ENCODE results near the gene HOXC11.

HOXC11 gene

DNA sequence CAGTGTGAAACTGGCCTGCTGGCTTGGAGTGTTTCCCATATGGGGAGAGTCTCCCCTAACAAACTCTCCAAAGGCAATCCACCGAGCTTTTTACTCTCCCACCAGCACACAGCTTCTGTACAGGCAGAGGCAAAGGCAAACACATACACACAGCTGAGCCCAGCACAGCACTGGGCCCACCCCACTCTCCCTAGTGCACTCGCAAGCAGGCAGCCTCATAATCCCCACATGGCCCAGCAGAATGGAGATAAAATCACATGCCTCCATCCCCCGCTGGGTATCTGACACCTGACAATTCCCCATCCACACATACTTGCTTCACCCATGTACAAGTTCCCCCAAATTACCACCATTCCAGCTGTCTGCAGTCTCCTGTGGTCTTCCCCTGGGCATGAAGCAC is 14.8 kb upstream of the HOXC11 start:
- no peak for DNase-seq (ENCODE audit: low spot score)

DNA sequence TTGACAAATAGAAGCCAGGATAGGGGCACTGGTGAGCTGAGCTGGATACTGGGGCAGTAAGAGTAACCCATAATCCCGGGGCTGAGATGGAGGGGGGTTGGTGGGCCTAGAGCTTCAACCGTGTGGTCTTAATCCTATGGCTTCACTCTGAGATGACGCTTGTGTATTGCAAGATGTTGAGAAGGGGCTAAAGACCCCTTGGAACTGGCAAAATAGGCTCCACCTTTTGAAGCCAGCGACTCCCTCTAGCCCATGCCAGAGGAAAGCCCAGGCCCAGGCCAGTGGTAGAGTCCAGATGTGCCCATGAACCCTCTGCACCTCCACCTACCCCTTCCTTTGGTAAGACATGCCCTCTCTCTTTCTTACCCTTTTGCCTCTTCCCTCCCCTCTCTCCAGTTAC is 13.6 kb upstream of the HOXC11 start:
- no peak for DNase-seq (ENCODE audit: low spot score)

DNA sequence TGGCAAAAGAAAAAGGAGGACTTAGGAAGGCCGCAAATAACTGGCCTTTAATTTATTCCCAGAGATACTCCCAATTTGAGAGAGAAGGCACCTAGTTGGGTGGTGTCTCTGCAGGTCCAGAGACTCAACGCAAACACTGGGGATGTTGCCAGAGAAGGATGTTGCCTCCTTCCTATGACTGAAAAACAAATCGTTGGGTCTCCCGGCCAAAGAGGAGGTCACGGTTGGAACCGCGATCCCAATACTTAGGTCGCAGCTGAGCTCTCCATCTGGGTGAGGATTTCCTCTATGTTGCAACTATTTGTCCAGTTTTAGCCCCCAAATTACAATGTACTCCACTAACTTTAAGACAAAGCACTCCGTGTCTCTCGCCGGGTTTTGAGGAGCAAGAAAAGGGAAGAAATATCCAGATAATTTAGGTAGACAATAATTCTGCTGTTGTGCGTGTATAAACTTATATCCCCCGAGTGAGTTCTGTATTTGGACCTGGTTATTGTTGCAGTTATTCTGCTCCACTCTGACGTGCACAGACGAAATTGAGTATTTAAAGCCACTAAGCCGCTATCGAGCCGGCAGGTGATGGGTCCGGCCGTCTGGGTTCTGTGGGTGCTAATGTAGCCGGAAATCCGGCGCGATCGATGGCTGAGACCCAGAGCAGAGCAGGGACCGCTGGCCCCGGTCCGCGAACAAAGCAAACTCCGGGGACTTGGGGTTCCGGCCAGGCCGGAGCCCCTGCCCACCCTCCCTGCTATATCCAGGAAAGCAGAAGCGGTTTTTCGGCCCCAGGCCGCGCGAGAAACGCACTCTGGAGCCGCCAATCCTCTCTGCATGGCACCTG is 12.5 kb upstream of the HOXC11 start:
- DNase-seq (ENCODE audit: low spot score): no peak

DNA sequence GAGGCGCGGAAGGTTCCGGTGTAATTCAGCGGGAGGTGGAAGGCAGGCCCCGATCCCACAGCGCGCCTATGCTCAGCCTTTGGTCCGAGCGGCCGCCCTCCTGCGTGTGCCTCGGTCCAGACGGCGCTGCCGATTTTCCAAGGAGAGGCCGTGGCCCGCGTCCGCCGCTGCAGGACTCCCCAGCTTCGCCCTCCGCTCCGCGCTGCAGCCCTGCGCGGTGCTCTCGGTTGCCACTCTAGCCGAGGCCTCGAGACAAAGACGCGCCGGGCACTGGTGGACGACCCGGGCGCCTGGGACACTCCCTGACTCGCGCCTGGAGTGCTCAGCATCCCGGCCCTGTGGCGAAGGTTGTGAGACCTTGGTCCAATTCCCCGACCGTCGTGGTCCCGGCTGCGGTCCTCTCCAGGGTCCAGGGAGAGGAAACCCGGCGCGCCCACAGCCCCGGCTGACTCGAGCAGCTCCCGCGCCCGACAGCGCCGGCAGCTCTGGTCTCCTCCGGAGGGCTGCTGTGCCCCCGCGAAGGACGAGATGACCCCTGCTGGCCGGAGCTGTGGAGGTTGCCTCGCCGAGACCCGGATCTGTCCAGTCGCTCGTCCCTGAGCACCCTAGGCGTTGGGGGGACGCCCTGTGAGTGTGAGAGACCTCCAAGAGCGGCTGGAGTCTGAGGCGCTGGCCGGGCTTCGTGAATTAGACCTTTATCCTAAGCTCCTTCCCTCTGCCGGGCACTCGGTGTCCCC is 11.7 kb upstream of the HOXC11 start:
- DNase-seq (ENCODE audit: low spot score): peak; percentile 93

DNA sequence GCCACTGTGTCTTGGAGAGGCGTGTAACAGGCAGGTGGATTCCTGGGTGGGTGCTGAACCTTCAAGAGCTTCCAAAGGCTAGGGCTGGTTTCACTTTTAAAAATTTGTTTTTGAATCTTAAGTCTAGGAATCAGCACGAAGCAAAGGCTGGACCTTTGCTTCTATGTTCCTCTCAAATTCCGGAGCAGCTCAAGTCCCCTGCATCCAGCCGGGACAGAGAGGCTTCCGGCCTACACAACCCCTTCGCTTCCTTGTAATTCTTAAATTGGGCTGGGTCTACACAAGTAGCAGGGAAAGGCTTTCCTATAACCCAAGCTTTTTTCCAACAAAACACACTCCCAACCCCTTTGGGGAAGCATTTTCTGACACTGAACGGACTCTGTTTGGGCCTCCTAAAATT is 9.9 kb upstream of the HOXC11 start:
- no peak for DNase-seq (ENCODE audit: low spot score)

DNA sequence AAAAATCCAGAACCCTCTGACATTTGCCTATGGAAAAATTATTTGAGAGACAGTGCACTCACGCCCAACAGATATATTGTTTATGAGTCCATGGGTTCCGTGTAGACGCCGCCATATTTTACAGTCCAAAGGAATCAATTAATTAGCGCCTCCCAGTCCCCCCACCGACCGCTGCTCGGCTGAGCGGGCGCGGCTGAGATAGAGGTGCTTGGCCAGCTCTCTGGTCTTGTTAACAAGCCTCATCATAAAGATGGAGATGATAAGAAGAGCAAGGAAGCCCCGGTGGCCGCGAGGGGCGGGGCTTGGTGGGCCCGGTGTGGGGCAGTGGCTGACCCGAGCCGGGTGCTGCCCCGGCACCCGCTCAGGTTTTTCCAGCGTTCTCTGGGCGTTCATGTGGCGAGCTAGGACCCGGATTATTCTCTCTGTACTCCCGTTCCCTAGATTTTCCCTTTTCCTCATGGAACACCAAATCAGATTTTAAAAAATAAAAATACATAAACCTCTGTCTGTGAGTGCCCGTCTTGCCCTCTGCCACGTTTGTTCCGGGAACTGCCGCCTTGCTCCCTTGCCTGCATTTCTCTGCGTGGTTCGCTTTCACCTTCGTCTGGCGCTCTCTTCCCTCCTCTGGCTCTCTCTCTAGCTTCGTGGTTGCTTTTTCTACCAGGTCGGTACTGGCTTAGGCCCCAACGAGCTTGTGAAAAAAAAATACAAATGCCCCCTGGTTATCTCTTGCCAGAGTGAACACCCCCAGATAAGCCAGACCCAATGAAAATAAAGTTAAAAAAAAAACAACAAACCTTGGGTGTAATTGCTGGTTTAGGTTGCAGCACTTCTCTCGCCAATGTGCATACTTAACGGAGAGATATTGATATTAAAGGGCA is 9.3 kb upstream of the HOXC11 start:
- DNase-seq (ENCODE audit: low spot score): no peak

DNA sequence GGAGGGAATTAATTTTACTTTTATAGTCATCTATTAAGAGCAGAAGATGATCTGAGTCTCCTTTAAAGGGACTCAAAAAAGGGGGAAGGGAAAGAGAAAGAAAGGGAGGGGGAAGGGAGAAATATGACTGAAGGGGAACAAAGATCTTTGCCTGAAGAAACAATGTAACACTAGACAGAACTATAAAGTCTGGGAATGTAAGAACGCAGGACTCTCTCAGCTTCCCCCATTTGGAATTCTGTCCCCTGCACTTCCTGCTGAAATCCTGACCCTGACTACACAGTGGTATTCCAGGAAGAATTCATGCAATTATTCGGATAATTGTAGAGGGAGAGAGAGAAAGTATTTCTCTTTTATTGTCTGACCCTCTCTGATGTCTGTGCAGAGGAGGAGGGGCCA is 8.6 kb upstream of the HOXC11 start:
- no peak for DNase-seq (ENCODE audit: low spot score)

DNA sequence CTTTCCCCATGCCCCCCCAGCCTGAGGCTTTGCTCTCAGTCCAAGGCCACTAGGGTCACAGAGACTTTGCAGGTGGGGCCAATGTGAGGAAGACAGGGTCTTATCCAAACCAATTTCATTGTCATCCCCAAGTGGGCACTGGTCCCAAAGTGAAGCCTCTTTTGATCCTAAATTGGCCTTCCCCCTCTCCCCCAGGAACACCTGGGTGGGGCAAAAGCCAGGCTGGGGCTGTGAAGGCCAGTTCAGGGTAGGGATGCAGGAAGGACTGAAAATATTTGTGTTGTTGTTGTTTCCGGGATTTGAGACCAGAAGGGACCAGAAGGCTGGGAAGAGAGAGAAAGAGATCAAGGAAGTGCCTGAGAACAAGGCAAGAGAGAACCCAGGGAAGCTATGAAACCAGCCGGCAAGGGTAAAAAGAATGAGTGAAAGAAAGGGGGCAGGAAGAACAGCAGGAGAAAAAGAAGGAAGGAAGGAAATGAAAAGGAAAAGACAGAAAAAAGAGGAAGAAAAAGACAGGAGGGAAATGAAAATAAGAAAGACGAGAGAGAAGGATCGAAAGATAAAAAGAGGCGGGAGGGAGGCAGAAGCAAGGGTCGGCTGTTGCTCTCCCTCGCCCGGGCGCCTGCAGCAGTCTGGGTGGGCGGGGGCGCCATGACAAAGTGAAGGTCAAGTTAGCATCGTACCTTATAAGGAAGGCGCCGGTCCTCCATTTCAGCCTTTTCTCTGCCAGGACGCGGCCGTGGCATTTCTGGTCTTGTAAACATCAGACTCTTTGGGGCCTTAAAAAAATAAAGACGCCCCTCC is 7.4 kb upstream of the HOXC11 start:
- no peak for DNase-seq (ENCODE audit: low spot score)

DNA sequence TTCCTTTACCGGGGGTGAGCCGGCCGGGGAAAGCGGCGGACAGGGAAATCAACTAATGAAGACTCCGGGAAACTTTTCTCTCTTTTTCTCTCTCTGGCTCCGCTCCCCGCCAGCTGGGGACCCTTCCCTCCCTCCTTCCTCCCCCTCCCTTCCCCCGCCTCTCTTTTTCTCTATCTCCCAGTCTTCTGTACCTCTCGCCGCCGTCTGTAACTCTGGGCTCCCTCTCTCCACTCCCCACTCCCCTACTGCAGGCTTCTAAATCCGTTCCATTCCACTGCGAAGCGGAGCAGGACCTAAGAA is 6.9 kb upstream of the HOXC11 start:
- no peak for DNase-seq (ENCODE audit: low spot score)

DNA sequence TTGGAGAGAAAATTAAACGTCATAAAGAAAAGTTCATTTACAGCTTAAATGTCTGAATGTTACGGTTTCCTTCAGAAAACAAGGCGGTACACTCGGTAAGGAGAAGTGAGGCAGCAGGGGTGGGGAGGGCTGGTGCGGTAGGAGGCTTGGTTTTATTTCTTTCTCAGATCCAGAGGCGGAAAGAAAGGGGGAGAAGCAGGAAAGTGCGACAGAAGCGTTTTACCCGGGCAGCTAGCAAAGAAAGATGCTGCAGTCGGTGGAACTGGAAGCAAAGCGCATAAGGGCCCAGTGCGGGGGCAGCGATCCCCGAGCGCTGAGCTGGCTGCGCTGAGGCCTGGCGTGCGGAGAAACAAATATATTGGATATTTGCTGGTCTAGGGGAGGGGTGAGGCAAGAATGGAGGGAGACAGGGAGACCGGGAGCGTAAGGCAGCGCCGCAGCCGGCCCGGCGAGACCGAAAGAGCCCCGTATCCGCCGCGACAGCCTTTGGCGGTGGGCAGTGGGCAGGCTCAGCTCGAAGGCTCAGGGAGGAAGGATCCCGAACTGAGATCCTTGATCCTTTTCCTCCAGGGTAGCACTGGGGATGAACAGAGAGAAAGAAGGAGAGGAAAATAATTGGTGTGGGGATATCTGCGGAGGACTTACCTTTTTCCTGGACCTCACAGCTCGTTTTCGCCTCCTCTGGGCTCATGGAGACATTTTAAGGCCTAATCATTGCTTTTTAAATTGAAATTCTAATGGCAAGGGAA is 6.4 kb upstream of the HOXC11 start:
- no peak for DNase-seq (ENCODE audit: low spot score)

DNA sequence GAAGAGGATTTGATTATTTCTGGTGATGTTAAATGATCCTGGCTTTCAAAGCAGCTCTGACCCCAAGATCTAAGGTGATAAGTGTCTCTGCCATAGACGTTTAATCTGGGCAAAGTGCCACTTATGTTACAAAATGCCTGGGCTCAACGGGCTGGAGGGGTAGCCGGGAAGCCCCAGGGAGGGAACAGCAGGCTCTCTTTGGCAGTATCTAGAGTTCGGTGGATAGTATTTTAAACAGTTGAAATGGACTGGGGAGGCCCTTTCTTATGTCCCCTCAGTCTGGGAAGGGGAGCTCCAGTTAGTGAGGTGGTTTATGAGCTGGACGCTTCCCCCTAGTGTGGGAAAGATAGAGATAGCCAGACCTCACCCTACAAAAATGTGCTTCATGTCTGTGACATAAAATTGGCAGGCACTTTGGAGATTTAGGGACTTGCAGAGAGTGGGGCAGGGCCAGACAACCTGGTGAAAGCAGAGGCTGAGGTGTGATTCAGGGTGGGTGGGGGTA is 5.5 kb upstream of the HOXC11 start:
- DNase-seq (ENCODE audit: low spot score): no peak

DNA sequence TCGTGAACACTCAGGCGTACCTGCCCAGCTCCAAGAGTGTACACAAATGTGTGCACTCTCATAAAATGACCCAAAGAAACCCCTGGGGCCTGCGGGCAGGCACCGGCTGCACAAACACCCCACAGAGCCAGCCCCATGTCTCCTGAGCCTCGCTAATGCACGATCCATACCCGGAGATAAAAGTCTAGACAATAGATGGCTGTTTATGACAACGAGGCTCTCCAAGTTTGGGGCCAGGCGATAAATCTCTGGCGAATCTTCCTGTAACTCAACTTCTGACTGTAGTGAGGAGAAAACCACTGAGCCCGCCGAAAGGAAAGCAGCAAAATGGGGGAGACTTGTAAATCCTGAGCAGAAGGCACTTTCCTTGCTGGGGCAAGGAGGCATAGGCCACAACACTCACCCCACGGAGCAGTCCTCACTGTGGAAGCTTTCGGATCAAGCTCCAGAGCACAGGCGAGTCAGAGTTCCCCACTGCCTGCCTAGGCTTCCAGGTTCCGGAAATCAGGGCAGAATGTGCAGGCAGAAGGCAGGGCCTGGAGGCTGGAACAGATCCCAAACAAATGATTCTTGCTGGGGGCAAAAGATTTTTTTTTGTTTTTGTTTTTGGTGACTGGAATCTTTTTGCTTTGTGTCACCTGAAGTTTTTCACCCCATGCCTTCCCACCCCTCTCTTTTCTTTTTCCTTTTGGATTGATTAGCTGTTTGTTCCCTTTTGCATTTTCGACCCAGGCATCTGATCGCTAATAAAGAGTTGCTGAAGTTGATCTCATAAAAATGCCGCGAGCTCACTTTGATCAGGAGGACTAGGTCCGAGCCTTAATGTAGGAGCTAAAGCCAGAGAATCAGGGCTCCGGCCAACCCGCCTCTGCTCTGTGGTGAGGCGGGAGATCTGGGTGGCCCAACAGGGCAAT is 4.5 kb upstream of the HOXC11 start:
- no peak for DNase-seq (ENCODE audit: low spot score)

DNA sequence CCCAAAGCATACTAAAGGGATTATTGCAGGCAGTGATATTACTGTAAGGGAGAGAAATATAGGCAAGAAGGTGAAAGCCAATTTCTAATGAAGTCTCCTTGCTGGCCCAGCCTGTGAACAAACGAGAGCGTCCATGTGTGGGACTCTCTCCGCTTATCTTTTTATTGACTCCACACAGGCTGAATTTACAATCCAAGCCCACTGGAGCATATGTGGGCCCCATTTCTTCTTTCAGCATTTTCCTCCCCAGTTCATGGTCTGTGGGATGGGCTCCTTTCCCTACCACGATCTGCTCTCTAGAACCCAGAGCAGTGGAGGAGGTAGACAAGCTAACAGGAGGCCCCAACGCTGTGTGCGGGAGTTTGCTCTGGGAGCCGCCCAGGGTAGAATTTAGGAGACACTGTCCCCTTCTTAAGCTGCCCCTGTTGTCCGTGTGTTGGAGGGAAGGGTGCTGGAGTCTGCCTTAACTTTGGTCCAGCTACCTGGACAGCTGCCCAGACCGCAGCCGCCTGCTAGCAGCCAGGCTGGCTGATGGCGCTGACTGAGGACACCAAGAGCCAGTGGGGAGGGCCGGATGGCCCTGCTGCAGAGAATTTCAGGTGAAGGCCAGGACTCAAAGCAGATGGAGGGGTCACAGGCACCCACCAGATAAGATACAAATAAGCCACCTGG is 3.2 kb upstream of the HOXC11 start:
- no peak for DNase-seq (ENCODE audit: low spot score)

DNA sequence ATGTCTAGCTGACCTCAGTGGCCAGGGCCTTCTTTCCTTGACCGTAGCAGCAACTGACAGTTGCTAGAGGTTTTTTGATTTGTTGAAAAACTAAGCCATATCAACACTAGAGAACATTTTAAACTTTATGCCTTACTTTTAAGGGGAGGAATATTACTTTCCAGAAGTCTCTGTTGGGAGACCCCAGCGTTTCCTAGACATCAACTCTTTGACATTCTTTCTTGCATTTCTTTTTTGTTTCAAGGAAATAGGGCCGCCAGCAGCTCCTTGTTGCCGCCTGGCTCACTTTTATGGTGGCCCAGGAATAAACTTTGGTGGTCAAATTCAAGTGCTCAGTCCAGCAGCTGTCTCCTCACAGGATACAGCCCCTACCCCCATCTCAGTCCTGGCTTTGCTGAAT is 2.5 kb upstream of the HOXC11 start:
- DNase-seq (ENCODE audit: low spot score): no peak

DNA sequence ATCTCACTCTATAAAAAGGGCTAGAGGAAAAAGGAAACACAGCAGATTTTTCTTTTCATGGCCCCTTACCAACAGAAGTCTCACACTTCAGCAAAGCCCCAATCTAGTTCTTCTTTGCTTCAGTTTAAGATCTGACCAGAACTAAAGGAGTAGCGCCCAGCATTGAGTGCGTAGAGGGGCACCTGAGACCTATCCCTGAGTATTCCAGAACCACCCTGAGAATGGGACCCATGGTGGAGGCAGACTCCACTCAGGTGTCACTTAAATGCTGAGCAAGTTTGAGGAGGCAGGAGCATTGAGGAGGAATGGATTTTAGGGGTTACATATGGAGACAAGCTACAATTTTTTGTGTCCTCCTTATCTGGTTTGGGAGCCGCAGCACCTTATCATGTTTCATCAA is 1.8 kb upstream of the HOXC11 start:
- DNase-seq (ENCODE audit: low spot score): no peak

DNA sequence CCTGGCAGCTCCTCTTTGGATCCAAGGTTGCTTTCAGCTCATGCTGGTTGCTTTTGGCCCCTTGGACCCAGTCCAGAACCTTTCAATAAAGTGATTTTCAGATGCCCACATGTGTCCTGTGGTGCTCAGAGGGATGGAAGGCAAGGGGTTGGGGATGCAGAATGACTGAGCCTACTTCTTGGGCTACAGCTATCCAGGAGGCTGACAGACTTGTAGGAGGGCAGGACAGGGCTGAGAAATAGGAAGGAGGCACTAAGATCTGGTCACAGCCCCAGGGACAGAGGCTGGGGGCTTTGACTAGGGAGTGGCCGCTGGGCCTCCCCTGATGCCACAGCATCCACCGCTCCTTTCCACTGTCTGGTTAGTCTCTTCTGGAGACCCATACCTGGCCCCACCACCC is 1.2 kb upstream of the HOXC11 start:
- DNase-seq (ENCODE audit: low spot score): no peak

DNA sequence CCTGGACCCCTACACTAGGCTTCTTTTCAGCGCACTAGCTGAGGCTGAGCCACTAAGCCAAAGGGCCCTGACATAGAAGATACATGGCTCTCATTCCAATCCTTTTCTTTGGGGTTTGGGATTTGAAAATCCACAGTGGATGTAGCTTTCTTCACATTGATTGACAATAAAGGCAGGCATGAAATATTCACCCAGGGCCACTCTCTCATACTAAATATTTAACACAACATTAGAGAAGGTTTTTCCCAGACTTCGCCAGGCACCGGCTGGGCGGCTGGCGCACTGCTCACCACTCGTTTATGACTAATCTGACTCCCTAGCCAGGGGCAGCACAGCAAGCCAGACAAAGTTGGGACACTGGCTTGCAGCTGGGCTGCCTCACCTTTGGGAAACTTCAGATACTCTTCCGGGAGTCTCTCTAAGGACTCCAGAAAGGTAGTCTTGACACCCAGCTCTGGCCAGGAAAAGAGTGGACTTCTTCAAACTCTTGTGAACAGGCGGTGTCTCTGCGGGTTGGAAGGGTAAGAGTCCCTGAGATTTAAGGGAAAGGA is 699 bp upstream of the HOXC11 start:
- no peak for DNase-seq (ENCODE audit: low spot score)

DNA sequence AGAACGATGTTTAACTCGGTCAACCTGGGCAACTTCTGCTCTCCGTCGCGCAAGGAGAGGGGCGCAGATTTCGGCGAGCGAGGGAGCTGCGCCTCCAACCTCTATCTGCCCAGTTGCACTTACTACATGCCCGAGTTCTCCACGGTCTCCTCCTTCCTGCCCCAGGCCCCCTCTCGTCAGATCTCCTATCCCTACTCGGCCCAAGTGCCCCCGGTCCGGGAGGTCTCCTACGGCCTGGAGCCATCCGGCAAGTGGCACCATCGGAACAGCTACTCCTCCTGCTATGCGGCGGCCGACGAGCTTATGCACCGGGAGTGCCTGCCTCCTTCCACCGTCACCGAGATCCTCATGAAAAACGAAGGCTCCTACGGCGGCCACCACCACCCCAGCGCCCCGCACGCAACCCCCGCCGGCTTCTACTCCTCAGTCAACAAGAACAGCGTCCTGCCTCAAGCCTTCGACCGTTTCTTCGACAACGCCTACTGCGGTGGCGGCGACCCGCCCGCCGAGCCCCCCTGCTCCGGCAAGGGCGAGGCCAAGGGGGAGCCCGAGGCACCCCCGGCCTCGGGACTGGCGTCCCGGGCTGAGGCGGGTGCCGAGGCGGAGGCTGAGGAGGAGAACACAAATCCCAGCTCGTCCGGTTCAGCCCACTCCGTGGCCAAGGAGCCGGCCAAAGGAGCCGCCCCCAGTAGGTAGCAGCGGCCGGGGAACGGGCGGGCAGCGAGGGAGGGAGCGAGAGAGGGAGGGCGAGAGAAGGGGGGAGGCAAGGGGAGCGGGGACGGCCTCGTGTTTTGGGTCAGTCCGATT is 513 bp downstream of the HOXC11 start:
- DNase-seq (ENCODE audit: low spot score): no peak

Measured in HuH-7.5 (cell line).